Measurements from ENCODE around the gene CRELD2.
A peak's percentile ranks its signal among the peaks of the same experiment; 100 is the strongest.

The CRELD2 gene

GRCh38 chr22:49968831-49969661 lies 50.6 kb downstream of the CRELD2 start:
- H3K9ac ChIP-seq (ENCODE audit: low read length), result no peak overlapping the region
- peaks cover 69% of the 10 kb centered on the region for H3K4me1 ChIP-seq (ENCODE audit: control insufficient read depth, insufficient read depth, low read length)
- no peaks in the 10 kb centered on the region for H3K9me3 ChIP-seq (ENCODE audit: control insufficient read depth, low read length)
- no peak overlapping the region for H3K4me3 ChIP-seq (ENCODE audit: low read length)
- H3K27me3 ChIP-seq (ENCODE audit: control insufficient read depth, insufficient read depth, low read length), result no peaks in the 10 kb centered on the region
- no peaks in the 10 kb centered on the region for H3K36me3 ChIP-seq (ENCODE audit: control insufficient read depth, insufficient read depth, low read length)

GRCh38 chr22:49969751-49970527 lies 51.5 kb downstream of the CRELD2 start:
- Histone ChIP-seq H3K4me1 (ENCODE audit: control insufficient read depth, insufficient read depth, low read length) (peaks cover 60% of the 10 kb centered on the region), H3K9ac (ENCODE audit: low read length) (no peak overlapping the region), H3K27me3 (ENCODE audit: control insufficient read depth, insufficient read depth, low read length) (no peaks in the 10 kb centered on the region)

GRCh38 chr22:49970528-49971231 lies 52.2 kb downstream of the CRELD2 start:
- Histone ChIP-seq H3K4me1 (ENCODE audit: control insufficient read depth, insufficient read depth, low read length) (peaks cover 52% of the 10 kb centered on the region), H3K9ac (ENCODE audit: low read length) (peak overlapping the region; percentile 32)

More at GRCh38 chr22:49969751-49970527, 51.5 kb downstream of the CRELD2 start:
- no peaks in the 10 kb centered on the region for H3K36me3 ChIP-seq (ENCODE audit: control insufficient read depth, insufficient read depth, low read length)
- no peak overlapping the region for H3K4me3 ChIP-seq (ENCODE audit: low read length)
- H3K9me3 ChIP-seq (ENCODE audit: control insufficient read depth, low read length), result no peaks in the 10 kb centered on the region

DNA sequence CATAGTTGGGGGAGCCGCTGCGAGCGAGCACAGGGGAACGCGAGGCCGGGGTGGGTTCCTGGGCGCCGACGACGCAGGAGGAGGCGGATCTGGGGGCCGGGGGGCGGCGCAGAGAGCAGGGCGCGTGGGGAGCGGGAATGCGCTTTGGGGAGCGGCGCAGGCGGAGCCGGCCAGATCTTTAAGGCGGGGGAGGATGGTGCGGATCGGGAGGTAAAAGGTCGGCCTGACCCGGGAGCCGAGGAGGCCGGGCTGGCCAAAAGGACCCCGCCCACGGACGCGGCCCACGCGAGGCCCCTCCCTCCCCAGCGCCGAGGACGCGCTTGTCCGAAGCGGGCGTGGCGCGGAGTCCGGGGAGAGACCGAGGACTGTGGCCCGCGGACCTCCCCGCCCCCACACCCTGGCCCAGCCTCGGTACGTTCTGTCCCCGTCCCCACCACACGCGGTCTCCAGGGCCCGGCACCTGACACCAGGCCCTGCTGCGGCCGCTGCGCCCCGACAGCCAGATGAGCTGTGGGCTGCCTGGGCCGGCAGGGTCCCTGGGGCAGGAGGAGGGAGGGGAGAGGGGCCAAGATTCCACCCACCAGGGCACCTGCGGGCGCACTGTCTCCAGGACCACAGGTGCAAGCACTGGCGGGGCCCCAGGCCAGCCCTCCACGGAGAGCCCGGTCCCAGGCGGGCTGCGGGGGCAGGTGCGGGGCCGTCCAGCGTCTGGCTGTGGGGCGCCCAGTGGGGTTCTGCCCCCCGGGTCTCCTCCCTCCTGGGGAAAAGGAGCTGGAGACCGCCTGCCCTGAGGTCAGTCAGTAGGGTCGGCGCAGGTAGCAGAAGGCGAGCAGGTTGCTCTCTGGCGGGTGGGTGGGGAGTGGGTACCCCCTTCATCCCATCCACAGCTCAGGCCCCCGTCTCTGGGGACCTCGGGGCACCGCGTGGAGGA lies 53.1 kb downstream of the CRELD2 start:
- Histone ChIP-seq H3K4me3 (ENCODE audit: low read length) (no peak overlapping the region), H3K36me3 (ENCODE audit: control insufficient read depth, insufficient read depth, low read length) (no peaks in the 10 kb centered on the region), H3K9ac (ENCODE audit: low read length) (peak overlapping the region; percentile 32), H3K9me3 (ENCODE audit: control insufficient read depth, low read length) (no peaks in the 10 kb centered on the region), H3K4me1 (ENCODE audit: control insufficient read depth, insufficient read depth, low read length) (peaks cover 44% of the 10 kb centered on the region), H3K27me3 (ENCODE audit: control insufficient read depth, insufficient read depth, low read length) (no peaks in the 10 kb centered on the region)

More at GRCh38 chr22:49970528-49971231, 52.2 kb downstream of the CRELD2 start:
- H3K9me3 ChIP-seq (ENCODE audit: control insufficient read depth, low read length), result no peaks in the 10 kb centered on the region
- no peaks in the 10 kb centered on the region for H3K27me3 ChIP-seq (ENCODE audit: control insufficient read depth, insufficient read depth, low read length)
- no peaks in the 10 kb centered on the region for H3K36me3 ChIP-seq (ENCODE audit: control insufficient read depth, insufficient read depth, low read length)
- H3K4me3 ChIP-seq (ENCODE audit: low read length), result no peak overlapping the region

- Histone ChIP-seq H3K36me3 (ENCODE audit: control insufficient read depth, insufficient read depth, low read length) (no peaks in the 10 kb centered on the region), H3K4me3 (ENCODE audit: low read length) (no peak overlapping the region), H3K9me3 (ENCODE audit: control insufficient read depth, low read length) (no peaks in the 10 kb centered on the region), H3K4me1 (ENCODE audit: control insufficient read depth, insufficient read depth, low read length) (peaks cover 35% of the 10 kb centered on the region), H3K9ac (ENCODE audit: low read length) (no peak overlapping the region), H3K27me3 (ENCODE audit: control insufficient read depth, insufficient read depth, low read length) (no peaks in the 10 kb centered on the region)
Observed at GRCh38 chr22:49972163-49973017, 54.0 kb downstream of the CRELD2 start.

DNA sequence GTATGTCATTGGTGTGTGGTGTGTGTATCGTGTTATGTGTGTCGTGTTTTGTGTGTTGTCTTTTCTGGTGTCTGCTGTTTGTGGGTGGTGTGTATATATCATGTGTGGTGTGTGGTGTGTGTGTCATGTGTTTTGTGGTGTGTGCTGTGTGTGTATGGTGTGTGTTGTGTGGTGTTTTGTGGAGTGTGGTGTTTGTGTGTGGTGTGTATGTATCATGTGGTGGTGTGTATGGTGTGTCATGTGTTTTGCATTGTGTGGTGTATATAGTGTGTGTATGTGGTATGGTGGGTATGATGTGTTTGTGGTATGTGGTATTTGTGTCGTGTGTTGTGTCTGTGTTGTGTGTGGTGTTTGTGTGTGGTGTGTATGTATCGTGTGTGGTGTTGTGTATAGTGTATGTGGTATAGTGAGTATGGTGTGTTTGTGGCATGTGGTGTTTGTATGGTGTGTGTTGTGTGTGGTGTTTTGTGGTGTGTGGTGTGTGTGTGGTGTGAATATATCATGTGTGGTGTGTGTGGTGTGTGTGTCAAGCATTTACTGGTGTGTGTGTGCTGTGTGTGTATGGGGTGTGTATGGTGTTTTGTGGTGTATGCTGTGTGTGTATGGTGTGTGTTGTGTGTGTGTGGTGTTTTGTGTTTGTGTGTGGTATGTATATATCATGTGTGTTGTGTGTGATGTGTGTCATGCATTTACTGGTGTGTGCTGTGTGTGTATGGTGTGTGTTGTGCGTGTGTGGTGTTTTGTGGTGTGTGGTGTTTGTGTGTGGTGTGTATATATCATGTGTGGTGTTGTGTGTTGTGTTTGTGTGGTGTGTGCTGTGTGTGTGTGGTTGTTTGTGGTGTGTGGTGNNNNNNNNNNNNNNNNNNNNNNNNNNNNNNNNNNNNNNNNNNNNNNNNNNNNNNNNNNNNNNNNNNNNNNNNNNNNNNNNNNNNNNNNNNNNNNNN lies 54.9 kb downstream of the CRELD2 start:
- H3K36me3 ChIP-seq (ENCODE audit: control insufficient read depth, insufficient read depth, low read length), result no peaks in the 10 kb centered on the region
- H3K27me3 ChIP-seq (ENCODE audit: control insufficient read depth, insufficient read depth, low read length), result no peaks in the 10 kb centered on the region
- no peaks in the 10 kb centered on the region for H3K9me3 ChIP-seq (ENCODE audit: control insufficient read depth, low read length)
- no peak overlapping the region for H3K9ac ChIP-seq (ENCODE audit: low read length)
- H3K4me1 ChIP-seq (ENCODE audit: control insufficient read depth, insufficient read depth, low read length), result peaks cover 26% of the 10 kb centered on the region
- no peak overlapping the region for H3K4me3 ChIP-seq (ENCODE audit: low read length)

DNA sequence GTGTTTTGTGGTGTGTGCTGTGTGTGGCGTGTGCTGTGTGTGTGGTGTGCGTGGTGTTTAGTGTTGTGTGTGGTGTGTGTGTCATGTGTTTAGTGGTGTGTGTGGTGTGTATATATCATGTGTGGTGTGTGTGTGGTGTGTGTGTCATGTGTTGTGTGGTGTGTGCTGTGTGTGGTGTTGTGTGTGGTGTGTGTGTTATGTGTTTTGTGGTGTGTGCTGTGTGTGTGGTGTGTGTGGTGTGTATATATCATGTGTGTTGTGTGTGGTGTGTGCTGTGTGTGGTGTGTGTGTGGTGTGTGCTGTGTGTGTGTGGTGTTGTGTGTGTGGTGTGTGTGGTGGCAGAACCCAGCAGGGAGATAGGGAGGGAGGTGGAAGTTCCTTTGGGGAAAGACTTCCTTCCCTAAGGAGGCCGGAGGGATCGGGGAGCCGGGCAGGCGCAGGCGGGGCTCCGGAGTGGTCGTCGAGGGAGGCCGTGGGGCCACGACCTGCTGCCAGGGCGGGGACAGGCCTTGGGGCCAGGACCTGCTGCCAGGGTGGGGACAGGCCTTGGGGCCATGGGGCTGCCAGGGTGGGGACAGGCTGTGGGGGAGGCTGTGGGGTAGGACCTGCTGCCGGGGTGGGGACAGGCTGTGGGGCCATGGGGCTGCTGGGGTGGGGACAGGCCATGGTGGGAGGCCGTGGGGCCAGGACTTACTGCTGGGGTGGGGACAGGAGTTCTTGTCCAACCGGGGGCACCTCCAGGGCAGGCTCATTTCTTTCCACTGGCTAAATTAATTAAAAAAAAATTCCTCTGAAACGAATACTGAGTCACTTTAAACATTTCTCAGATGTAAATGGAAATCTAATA lies 57.3 kb downstream of the CRELD2 start:
- Histone ChIP-seq H3K4me1 (ENCODE audit: control insufficient read depth, insufficient read depth, low read length) (peaks cover 11% of the 10 kb centered on the region), H3K27me3 (ENCODE audit: control insufficient read depth, insufficient read depth, low read length) (no peaks in the 10 kb centered on the region), H3K36me3 (ENCODE audit: control insufficient read depth, insufficient read depth, low read length) (no peaks in the 10 kb centered on the region), H3K9me3 (ENCODE audit: control insufficient read depth, low read length) (no peaks in the 10 kb centered on the region), H3K9ac (ENCODE audit: low read length) (no peak overlapping the region), H3K4me3 (ENCODE audit: low read length) (no peak overlapping the region)

- H3K4me3 ChIP-seq (ENCODE audit: low read length), result no peak overlapping the region
- no peaks in the 10 kb centered on the region for H3K9me3 ChIP-seq (ENCODE audit: control insufficient read depth, low read length)
- no peaks in the 10 kb centered on the region for H3K27me3 ChIP-seq (ENCODE audit: control insufficient read depth, insufficient read depth, low read length)
- no peaks in the 10 kb centered on the region for H3K36me3 ChIP-seq (ENCODE audit: control insufficient read depth, insufficient read depth, low read length)
- H3K4me1 ChIP-seq (ENCODE audit: control insufficient read depth, insufficient read depth, low read length), result peaks cover 6% of the 10 kb centered on the region
- H3K9ac ChIP-seq (ENCODE audit: low read length), result no peak overlapping the region
Observed at GRCh38 chr22:49976439-49977175, 58.2 kb downstream of the CRELD2 start.

All from mucosa of stomach (tissue), 1 donor.